Activated T-helper 2 cell treated with anti-CD3 and anti-CD28 coated beads, Interferon-gamma antibody, Interleukin-2, Interleukin-4, amounts not matched to agents 10 μg/mL and 5 μg/mL and 100 μg/mL, durations not matched to agents 14 hours and 24 hours and 36 hours (primary cell): ENCODE measurements around the gene SMIM8. TPM values are rescaled to one million over a fixed set of nuclear protein-coding genes. Genes with fewer than 3 reads are reported as not detected.
A peak's percentile ranks its signal among the peaks of the same experiment; 100 is the strongest.
"Not testable (repeated sequence)": the region's sequence is repeated elsewhere in the genome, so short reads cannot be mapped to it uniquely, and the experiment has no call there.

Source experiments
- DNase-seq: peaks from one replicate; pipeline ENCODE4 v3.0.0; 2021; ENCODE audit warnings: low spot score
- H3K27ac Mint-ChIP-seq: one replicate; pipeline ENCODE4 v1.8.0; 2021; ENCODE audit warnings: mixed read lengths
- H3K27me3 Mint-ChIP-seq: one replicate; pipeline ENCODE4 v1.8.0; 2021; ENCODE audit warnings: low read depth, mixed read lengths
- H3K36me3 Mint-ChIP-seq: one replicate; pipeline ENCODE4 v1.8.0; 2021; ENCODE audit warnings: low read depth, mixed read lengths
- H3K4me1 Mint-ChIP-seq: one replicate; pipeline ENCODE4 v1.8.0; 2021; ENCODE audit warnings: low read depth, mixed read lengths
- H3K4me3 Mint-ChIP-seq: one replicate; pipeline ENCODE4 v1.8.0; 2021; ENCODE audit warnings: low read depth, mild to moderate bottlenecking, moderate library complexity, mixed read lengths
- H3K9me3 Mint-ChIP-seq: one replicate; pipeline ENCODE4 v1.8.0; 2021; ENCODE audit warnings: mixed read lengths
- intact Hi-C: fragments of 100-400 bp; cut with micrococcal nuclease; formaldehyde crosslinking; loops from one replicate; pipeline ENCODE4 v1.15.1; 2023
- total RNA-seq: library from RNA; stranded (reverse); gene quantifications from 2 replicates; pipeline ENCODE4 v1.2.3, GENCODE V29; 2022

Gene SMIM8
- total RNA-seq, 1 donor from 2014 or later = 10.3 TPM

GRCh38 chr6:87301277-87301676, 21.1 kb upstream of the SMIM8 start:
- intact Hi-C loops, H3K4me3 Mint-ChIP-seq, H3K4me1 Mint-ChIP-seq, H3K36me3 Mint-ChIP-seq, H3K9me3 Mint-ChIP-seq, H3K27ac Mint-ChIP-seq, DNase-seq: not testable (repeated sequence)
- H3K27me3 Mint-ChIP-seq = peaks cover 25% of the 10 kb centered on the region

GRCh38 chr6:87308970-87309369, 13.4 kb upstream of the SMIM8 start:
- no peaks in the 10 kb centered on the region for H3K36me3 Mint-ChIP-seq
- H3K27me3 Mint-ChIP-seq = peaks cover 23% of the 10 kb centered on the region
- intact Hi-C loops = no loop called here
- H3K9me3 Mint-ChIP-seq = no peaks in the 10 kb centered on the region
- no peak overlapping the region for H3K27ac Mint-ChIP-seq
- DNase-seq = no peak
- H3K4me3 Mint-ChIP-seq = no peak overlapping the region
- no peaks in the 10 kb centered on the region for H3K4me1 Mint-ChIP-seq

GRCh38 chr6:87312860-87313259, 9.5 kb upstream of the SMIM8 start:
- no peaks in the 10 kb centered on the region for H3K9me3 Mint-ChIP-seq
- intact Hi-C loops = no loop called here
- no peak overlapping the region for H3K27ac Mint-ChIP-seq
- H3K4me3 Mint-ChIP-seq = no peak overlapping the region
- DNase-seq = no peak
- no peaks in the 10 kb centered on the region for H3K4me1 Mint-ChIP-seq
- peaks cover 29% of the 10 kb centered on the region for H3K27me3 Mint-ChIP-seq
- H3K36me3 Mint-ChIP-seq = no peaks in the 10 kb centered on the region

GRCh38 chr6:87315071-87315470, 7.3 kb upstream of the SMIM8 start:
- DNase-seq = no peak
- Mint-ChIP-seq H3K36me3 (no peaks in the 10 kb centered on the region), H3K4me1 (no peaks in the 10 kb centered on the region), H3K4me3 (no peak overlapping the region), H3K27ac (no peak overlapping the region), H3K9me3 (no peaks in the 10 kb centered on the region), H3K27me3 (peaks cover 31% of the 10 kb centered on the region)
- intact Hi-C loops = no loop called here

GRCh38 chr6:87319271-87319987, 3.0 kb upstream of the SMIM8 start:
- no peak for DNase-seq
- intact Hi-C loops = no loop called here
- no peak overlapping the region for H3K4me3 Mint-ChIP-seq
- H3K27me3 Mint-ChIP-seq = peaks cover 10% of the 10 kb centered on the region
- H3K27ac Mint-ChIP-seq = no peak overlapping the region
- peaks cover 6% of the 10 kb centered on the region for H3K4me1 Mint-ChIP-seq
- H3K9me3 Mint-ChIP-seq = no peaks in the 10 kb centered on the region
- no peaks in the 10 kb centered on the region for H3K36me3 Mint-ChIP-seq

GRCh38 chr6:87323880-87324279, 1.5 kb downstream of the SMIM8 start:
- DNase-seq, H3K27me3 Mint-ChIP-seq, H3K27ac Mint-ChIP-seq, H3K9me3 Mint-ChIP-seq, H3K4me1 Mint-ChIP-seq, H3K36me3 Mint-ChIP-seq: not testable (repeated sequence)
- intact Hi-C loops = loop anchor here (2.0 to 5.0 kb wide), 2 partner anchors 187 to 265 kb away; partner anchors contain the start of gene RARS2
- peak overlapping the region; percentile 62 for H3K4me3 Mint-ChIP-seq

- DNase-seq = no peak
- H3K4me3 Mint-ChIP-seq = no peak overlapping the region
- H3K27ac Mint-ChIP-seq = no peak overlapping the region
- peaks cover 16% of the 10 kb centered on the region for H3K4me1 Mint-ChIP-seq
- H3K36me3 Mint-ChIP-seq = peaks cover 10% of the 10 kb centered on the region
- intact Hi-C loops = no loop called here
- H3K27me3 Mint-ChIP-seq = no peaks in the 10 kb centered on the region
- H3K9me3 Mint-ChIP-seq = peaks cover 4% of the 10 kb centered on the region
Measured at GRCh38 chr6:87330961-87331360, 8.6 kb downstream of the SMIM8 start.

- DNase-seq = no peak
- peaks cover 16% of the 10 kb centered on the region for H3K4me1 Mint-ChIP-seq
- intact Hi-C loops = no loop called here
- no peak overlapping the region for H3K27ac Mint-ChIP-seq
- H3K27me3 Mint-ChIP-seq = no peaks in the 10 kb centered on the region
- H3K36me3 Mint-ChIP-seq = peaks cover 10% of the 10 kb centered on the region
- no peaks in the 10 kb centered on the region for H3K9me3 Mint-ChIP-seq
- no peak overlapping the region for H3K4me3 Mint-ChIP-seq
Measured at GRCh38 chr6:87333033-87333432, 10.6 kb downstream of the SMIM8 start.

- peaks cover 16% of the 10 kb centered on the region for H3K4me1 Mint-ChIP-seq
- no peaks in the 10 kb centered on the region for H3K9me3 Mint-ChIP-seq
- intact Hi-C loops = no loop called here
- no peak for DNase-seq
- no peak overlapping the region for H3K4me3 Mint-ChIP-seq
- peaks cover 10% of the 10 kb centered on the region for H3K36me3 Mint-ChIP-seq
- H3K27me3 Mint-ChIP-seq = no peaks in the 10 kb centered on the region
- no peak overlapping the region for H3K27ac Mint-ChIP-seq
Measured at GRCh38 chr6:87333591-87334181, 11.3 kb downstream of the SMIM8 start.

- intact Hi-C loops = no loop called here
Measured at GRCh38 chr6:87334683-87335082, 12.3 kb downstream of the SMIM8 start.

GRCh38 chr6:87336367-87336766, 14.0 kb downstream of the SMIM8 start:
- no peak for DNase-seq
- H3K9me3 Mint-ChIP-seq = no peaks in the 10 kb centered on the region
- H3K27ac Mint-ChIP-seq = no peak overlapping the region
- peaks cover 10% of the 10 kb centered on the region for H3K36me3 Mint-ChIP-seq
- intact Hi-C loops = no loop called here
- H3K4me3 Mint-ChIP-seq = no peak overlapping the region
- H3K4me1 Mint-ChIP-seq = peaks cover 16% of the 10 kb centered on the region
- no peaks in the 10 kb centered on the region for H3K27me3 Mint-ChIP-seq

More at GRCh38 chr6:87334683-87335082, 12.3 kb downstream of the SMIM8 start:
- no peaks in the 10 kb centered on the region for H3K27me3 Mint-ChIP-seq
- H3K36me3 Mint-ChIP-seq = peaks cover 10% of the 10 kb centered on the region
- DNase-seq = no peak
- H3K4me3 Mint-ChIP-seq = no peak overlapping the region
- no peak overlapping the region for H3K27ac Mint-ChIP-seq
- peaks cover 16% of the 10 kb centered on the region for H3K4me1 Mint-ChIP-seq
- H3K9me3 Mint-ChIP-seq = no peaks in the 10 kb centered on the region

- H3K27ac Mint-ChIP-seq = no peak overlapping the region
- intact Hi-C loops = no loop called here
- no peak for DNase-seq
- H3K27me3 Mint-ChIP-seq = no peaks in the 10 kb centered on the region
- H3K4me1 Mint-ChIP-seq = no peaks in the 10 kb centered on the region
- H3K9me3 Mint-ChIP-seq = no peaks in the 10 kb centered on the region
- H3K4me3 Mint-ChIP-seq = no peak overlapping the region
- H3K36me3 Mint-ChIP-seq = no peaks in the 10 kb centered on the region
Measured at GRCh38 chr6:87340230-87340629, 17.8 kb downstream of the SMIM8 start.

GRCh38 chr6:87341158-87341557, 18.8 kb downstream of the SMIM8 start:
- Mint-ChIP-seq H3K27me3 (no peaks in the 10 kb centered on the region), H3K4me1 (no peaks in the 10 kb centered on the region), H3K9me3 (no peaks in the 10 kb centered on the region), H3K36me3 (no peaks in the 10 kb centered on the region), H3K27ac (no peak overlapping the region), H3K4me3 (no peak overlapping the region)
- intact Hi-C loops = no loop called here
- no peak for DNase-seq
